SK-N-MC (cell line): ENCODE data around the gene ELMO1.

Experiments
- DNase-seq: peaks from one replicate; pipeline ENCODE4 v3.0.0-alpha.2; 2011; ENCODE audit warnings: low read depth, low spot score
- H3K27ac ChIP-seq: fragments of 200-600 bp; sonication (generic); 2 replicates; pipeline ENCODE4 v1.5.1; 2016; ENCODE audit warnings: mixed run types
- H3K36me3 ChIP-seq: fragments of 200-600 bp; sonication (generic); 2 replicates; pipeline ENCODE4 v1.6.1; 2017; ENCODE audit warnings: antibody characterized with exemption, low read length, mixed read lengths; ENCODE audit not compliant: insufficient read depth
- H3K4me3 ChIP-seq: fragments of 200-600 bp; sonication (generic); 2 replicates; pipeline ENCODE4 v1.5.1; 2016
- H3K9ac ChIP-seq: fragments of 200-600 bp; sonication (generic); 2 replicates; pipeline ENCODE4 v1.8.0; 2017; ENCODE audit warnings: mixed run types, mixed read lengths; ENCODE audit not compliant: insufficient read length
- H3K9me3 ChIP-seq: fragments of 200-600 bp; sonication (generic); 2 replicates; pipeline ENCODE4 v1.6.1; 2017; ENCODE audit warnings: low read depth, mild to moderate bottlenecking, antibody characterized with exemption, low read length, moderate library complexity, mixed read lengths
- EZH2 ChIP-seq: fragments of 200-600 bp; sonication (generic); IDR thresholded peaks from one replicate; pipeline ENCODE4 v1.6.1; 2017; ENCODE audit warnings: antibody characterized with exemption
- FOXP2 ChIP-seq: optimal IDR thresholded peaks from 2 replicates; pipeline ENCODE3; 2011; ENCODE audit warnings: mild to moderate bottlenecking, moderate library complexity; ENCODE audit not compliant: insufficient read depth; ENCODE audit errors: extremely low read length, control extremely low read depth
- POLR2AphosphoS5 ChIP-seq: IDR thresholded peaks from 2 replicates; pipeline ENCODE4 v1.6.1; 2012; ENCODE audit warnings: mild to moderate bottlenecking, low read depth, low read length, borderline replicate concordance

ELMO1 gene

GRCh38 chr7:36847946-36848345 is 600.7 kb downstream of the ELMO1 start:
- H3K36me3 ChIP-seq: no peaks in the 10 kb centered on the region
- H3K9ac ChIP-seq: no peak overlapping the region
- H3K4me3 ChIP-seq: no peak overlapping the region
- H3K27ac ChIP-seq: no peak overlapping the region
- H3K9me3 ChIP-seq: no peaks in the 10 kb centered on the region
- DNase-seq: no peak
- no peak for TF ChIP-seq POLR2AphosphoS5
- no peak for TF ChIP-seq EZH2
- no peak for TF ChIP-seq FOXP2

- no peak for TF ChIP-seq EZH2
- no peak for TF ChIP-seq FOXP2
- TF ChIP-seq POLR2AphosphoS5: no peak
- no peak overlapping the region for H3K27ac ChIP-seq
- no peaks in the 10 kb centered on the region for H3K36me3 ChIP-seq
- DNase-seq: no peak
- no peak overlapping the region for H3K9ac ChIP-seq
- no peak overlapping the region for H3K4me3 ChIP-seq
- no peaks in the 10 kb centered on the region for H3K9me3 ChIP-seq
These were observed 604.3 kb downstream of the ELMO1 start for GRCh38 chr7:36844374-36844773.

GRCh38 chr7:36840904-36841303 is 607.8 kb downstream of the ELMO1 start:
- H3K36me3 ChIP-seq: no peaks in the 10 kb centered on the region
- DNase-seq: no peak
- H3K9ac ChIP-seq: no peak overlapping the region
- no peaks in the 10 kb centered on the region for H3K9me3 ChIP-seq
- H3K4me3 ChIP-seq: no peak overlapping the region
- TF ChIP-seq FOXP2 (no peak), POLR2AphosphoS5 (no peak), EZH2 (no peak)
- H3K27ac ChIP-seq: no peak overlapping the region

- Histone ChIP-seq H3K27ac (no peak overlapping the region), H3K4me3 (no peak overlapping the region), H3K9me3 (no peaks in the 10 kb centered on the region), H3K9ac (no peak overlapping the region), H3K36me3 (no peaks in the 10 kb centered on the region)
- DNase-seq: no peak
- TF ChIP-seq POLR2AphosphoS5 (no peak), EZH2 (no peak), FOXP2 (no peak)
These were observed 609.9 kb downstream of the ELMO1 start for GRCh38 chr7:36838616-36839225.

GRCh38 chr7:36831049-36831448 is 617.6 kb downstream of the ELMO1 start:
- TF ChIP-seq EZH2 (no peak), POLR2AphosphoS5 (no peak), FOXP2 (no peak)
- Histone ChIP-seq H3K27ac (no peak overlapping the region), H3K9ac (no peak overlapping the region), H3K36me3 (no peaks in the 10 kb centered on the region), H3K9me3 (no peaks in the 10 kb centered on the region), H3K4me3 (no peak overlapping the region)
- no peak for DNase-seq

GRCh38 chr7:36827726-36828703 is 620.6 kb downstream of the ELMO1 start:
- DNase-seq: no peak
- H3K9ac ChIP-seq: no peak overlapping the region
- TF ChIP-seq EZH2: no peak
- TF ChIP-seq POLR2AphosphoS5: no peak
- no peak for TF ChIP-seq FOXP2
- H3K36me3 ChIP-seq: no peaks in the 10 kb centered on the region
- H3K9me3 ChIP-seq: no peaks in the 10 kb centered on the region
- H3K27ac ChIP-seq: no peak overlapping the region
- H3K4me3 ChIP-seq: no peak overlapping the region

GRCh38 chr7:36825501-36825900 is 623.2 kb downstream of the ELMO1 start:
- TF ChIP-seq POLR2AphosphoS5 (no peak), FOXP2 (no peak), EZH2 (no peak)
- Histone ChIP-seq H3K9ac (no peak overlapping the region), H3K36me3 (no peaks in the 10 kb centered on the region), H3K9me3 (no peaks in the 10 kb centered on the region), H3K4me3 (no peak overlapping the region), H3K27ac (no peak overlapping the region)
- no peak for DNase-seq

- H3K9ac ChIP-seq: no peak overlapping the region
- no peak overlapping the region for H3K27ac ChIP-seq
- no peak overlapping the region for H3K4me3 ChIP-seq
- H3K9me3 ChIP-seq: no peaks in the 10 kb centered on the region
- no peaks in the 10 kb centered on the region for H3K36me3 ChIP-seq
- TF ChIP-seq FOXP2: no peak
- no peak for TF ChIP-seq POLR2AphosphoS5
- TF ChIP-seq EZH2: no peak
- no peak for DNase-seq
These were observed 625.3 kb downstream of the ELMO1 start for GRCh38 chr7:36823353-36823752.
